Measurements from ENCODE around the gene TBC1D22A. TPM values are rescaled to one million over a fixed set of nuclear protein-coding genes. Genes with fewer than 3 reads are reported as not detected.
A peak's percentile ranks its signal among the peaks of the same experiment; 100 is the strongest.

TBC1D22A gene
- total and polyA plus RNA-seq, 4 experiments from 2014 or later, result 20.6 to 49.2 (median 36.7) TPM

DNA sequence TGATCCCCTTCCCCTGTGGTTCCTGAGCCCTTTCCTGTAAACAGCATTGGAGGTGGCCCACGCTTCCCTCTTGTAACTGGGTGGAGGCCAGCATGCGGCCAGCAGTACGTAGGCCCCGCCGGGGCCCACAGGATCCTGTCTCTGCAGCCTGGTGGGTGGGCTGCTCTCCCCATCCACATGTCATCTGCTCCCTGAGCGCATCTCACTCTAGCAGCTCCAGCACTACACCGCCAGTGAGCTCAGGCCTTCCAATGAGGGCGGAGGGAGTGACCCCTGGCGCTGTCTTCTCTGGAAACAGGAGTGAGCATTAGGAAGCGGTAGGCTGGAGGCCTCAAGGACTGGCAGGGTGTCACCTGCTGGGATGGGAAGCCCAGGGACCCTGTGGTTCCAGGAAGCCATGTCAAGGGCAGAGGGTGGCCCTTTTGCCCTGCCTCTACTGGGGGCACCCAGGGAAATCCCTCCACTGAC lies 363.9 kb downstream of the TBC1D22A start:
- Mint-ChIP-seq H3K9me3 (peaks cover 0 to 3% (median 0%) of the 10 kb centered on the region in 8 donors), H3K4me1 (peaks cover 5 to 21% (median 7%) of the 10 kb centered on the region in 4 donors), H3K36me3 (peaks cover 6 to 10% of the 10 kb centered on the region in 2 donors), H3K4me3 (no peak overlapping the region), H3K27ac (peak overlapping the region in 1 of 7 donors; percentile 43), H3K27me3 (no peaks in the 10 kb centered on the region)
- no peak overlapping the region for H3K4me3 ChIP-seq (ENCODE audit: low read length in 2 of 2)
- DNase-seq, result no peak
- no peak overlapping the region for H3K27ac ChIP-seq (ENCODE audit: low read depth, low read length)
- ChIA-PET CTCF (ENCODE audit: partially characterized antibody) (no interaction called here), POLR2A (ENCODE audit: partially characterized antibody) (no interaction called here)
- intact Hi-C loops (cut with micrococcal nuclease), result no loop called here
- H3K9me3 ChIP-seq (ENCODE audit: control insufficient read depth in 1 of 2, low read length in 2 of 2), result no peaks in the 10 kb centered on the region
- H3K4me1 ChIP-seq (ENCODE audit: insufficient read depth, low read length), result no peaks in the 10 kb centered on the region
- H3K27me3 ChIP-seq (ENCODE audit: insufficient read depth, low read length), result no peaks in the 10 kb centered on the region
- H3K36me3 ChIP-seq (ENCODE audit: insufficient read depth, low read length), result no peaks in the 10 kb centered on the region

GRCh38 chr22:47127441-47127871 lies 365.0 kb downstream of the TBC1D22A start:
- no peak overlapping the region for H3K4me3 Mint-ChIP-seq
- POLR2A ChIA-PET (ENCODE audit: partially characterized antibody), result no interaction called here
- H3K4me1 Mint-ChIP-seq, result peaks cover 5 to 21% (median 7%) of the 10 kb centered on the region in 4 donors
- H3K4me1 ChIP-seq (ENCODE audit: insufficient read depth, low read length), result no peaks in the 10 kb centered on the region
- peaks cover 0 to 3% (median 0%) of the 10 kb centered on the region in 8 donors for H3K9me3 Mint-ChIP-seq
- no peak overlapping the region for H3K27ac ChIP-seq (ENCODE audit: low read depth, low read length)
- no peak for DNase-seq
- H3K27me3 ChIP-seq (ENCODE audit: insufficient read depth, low read length), result no peaks in the 10 kb centered on the region
- no peaks in the 10 kb centered on the region for H3K27me3 Mint-ChIP-seq
- no peak overlapping the region for H3K4me3 ChIP-seq (ENCODE audit: low read length in 2 of 2)
- peaks cover 6 to 10% of the 10 kb centered on the region in 2 donors for H3K36me3 Mint-ChIP-seq
- CTCF ChIA-PET (ENCODE audit: partially characterized antibody), result no interaction called here
- no peaks in the 10 kb centered on the region for H3K9me3 ChIP-seq (ENCODE audit: control insufficient read depth in 1 of 2, low read length in 2 of 2)
- H3K36me3 ChIP-seq (ENCODE audit: insufficient read depth, low read length), result no peaks in the 10 kb centered on the region
- peak overlapping the region in 1 of 7 donors; percentile 9 for H3K27ac Mint-ChIP-seq
- intact Hi-C loops (cut with micrococcal nuclease), result no loop called here

- ChIA-PET CTCF (ENCODE audit: partially characterized antibody) (no interaction called here), POLR2A (ENCODE audit: partially characterized antibody) (no interaction called here)
- no peak overlapping the region for H3K4me3 ChIP-seq (ENCODE audit: low read length in 2 of 2)
- DNase-seq, result no peak
- no peak overlapping the region for H3K27ac ChIP-seq (ENCODE audit: low read depth, low read length)
- H3K27ac Mint-ChIP-seq, result no peak overlapping the region
- intact Hi-C loops (cut with micrococcal nuclease), result no loop called here
- H3K9me3 ChIP-seq (ENCODE audit: control insufficient read depth in 1 of 2, low read length in 2 of 2), result no peaks in the 10 kb centered on the region
- peaks cover 5 to 21% (median 7%) of the 10 kb centered on the region in 4 donors for H3K4me1 Mint-ChIP-seq
- H3K4me3 Mint-ChIP-seq, result no peak overlapping the region
- peaks cover 6 to 10% of the 10 kb centered on the region in 2 donors for H3K36me3 Mint-ChIP-seq
- H3K27me3 Mint-ChIP-seq, result no peaks in the 10 kb centered on the region
- no peaks in the 10 kb centered on the region for H3K27me3 ChIP-seq (ENCODE audit: insufficient read depth, low read length)
- H3K4me1 ChIP-seq (ENCODE audit: insufficient read depth, low read length), result no peaks in the 10 kb centered on the region
- H3K36me3 ChIP-seq (ENCODE audit: insufficient read depth, low read length), result no peaks in the 10 kb centered on the region
- H3K9me3 Mint-ChIP-seq, result peaks cover 0 to 3% (median 0%) of the 10 kb centered on the region in 8 donors
Measured at GRCh38 chr22:47128216-47128615, 365.8 kb downstream of the TBC1D22A start.

- Mint-ChIP-seq H3K9me3 (peaks cover 0 to 3% (median 0%) of the 10 kb centered on the region in 8 donors), H3K4me3 (no peak overlapping the region), H3K36me3 (peaks cover 6 to 10% of the 10 kb centered on the region in 2 donors), H3K27ac (peak overlapping the region in 1 of 7 donors; percentile 23), H3K27me3 (no peaks in the 10 kb centered on the region), H3K4me1 (peaks cover 5 to 18% (median 6%) of the 10 kb centered on the region in 4 donors)
- ChIA-PET CTCF (ENCODE audit: partially characterized antibody) (no interaction called here), POLR2A (ENCODE audit: partially characterized antibody) (no interaction called here)
- H3K36me3 ChIP-seq (ENCODE audit: insufficient read depth, low read length), result no peaks in the 10 kb centered on the region
- DNase-seq, result no peak
- intact Hi-C loops (cut with micrococcal nuclease), result no loop called here
- H3K9me3 ChIP-seq (ENCODE audit: control insufficient read depth in 1 of 2, low read length in 2 of 2), result no peaks in the 10 kb centered on the region
- no peak overlapping the region for H3K4me3 ChIP-seq (ENCODE audit: low read length in 2 of 2)
- H3K27ac ChIP-seq (ENCODE audit: low read depth, low read length), result no peak overlapping the region
- H3K27me3 ChIP-seq (ENCODE audit: insufficient read depth, low read length), result no peaks in the 10 kb centered on the region
- no peaks in the 10 kb centered on the region for H3K4me1 ChIP-seq (ENCODE audit: insufficient read depth, low read length)
Measured at GRCh38 chr22:47128622-47129215, 366.3 kb downstream of the TBC1D22A start.

GRCh38 chr22:47129902-47130635 lies 367.6 kb downstream of the TBC1D22A start:
- no peaks in the 10 kb centered on the region for H3K27me3 ChIP-seq (ENCODE audit: insufficient read depth, low read length)
- H3K36me3 ChIP-seq (ENCODE audit: insufficient read depth, low read length), result no peaks in the 10 kb centered on the region
- H3K4me1 Mint-ChIP-seq, result peaks cover 5 to 17% (median 6%) of the 10 kb centered on the region in 4 donors
- H3K27ac Mint-ChIP-seq, result no peak overlapping the region
- H3K36me3 Mint-ChIP-seq, result peaks cover 7 to 10% of the 10 kb centered on the region in 2 donors
- H3K27ac ChIP-seq (ENCODE audit: low read depth, low read length), result no peak overlapping the region
- intact Hi-C loops (cut with micrococcal nuclease), result no loop called here
- no peaks in the 10 kb centered on the region for H3K9me3 ChIP-seq (ENCODE audit: control insufficient read depth in 1 of 2, low read length in 2 of 2)
- no peak overlapping the region for H3K4me3 ChIP-seq (ENCODE audit: low read length in 2 of 2)
- ChIA-PET POLR2A (ENCODE audit: partially characterized antibody) (no interaction called here), CTCF (ENCODE audit: partially characterized antibody) (no interaction called here)
- no peak overlapping the region for H3K4me3 Mint-ChIP-seq
- DNase-seq, result no peak
- peaks cover 0 to 3% (median 0%) of the 10 kb centered on the region in 8 donors for H3K9me3 Mint-ChIP-seq
- H3K4me1 ChIP-seq (ENCODE audit: insufficient read depth, low read length), result no peaks in the 10 kb centered on the region
- H3K27me3 Mint-ChIP-seq, result no peaks in the 10 kb centered on the region

DNA sequence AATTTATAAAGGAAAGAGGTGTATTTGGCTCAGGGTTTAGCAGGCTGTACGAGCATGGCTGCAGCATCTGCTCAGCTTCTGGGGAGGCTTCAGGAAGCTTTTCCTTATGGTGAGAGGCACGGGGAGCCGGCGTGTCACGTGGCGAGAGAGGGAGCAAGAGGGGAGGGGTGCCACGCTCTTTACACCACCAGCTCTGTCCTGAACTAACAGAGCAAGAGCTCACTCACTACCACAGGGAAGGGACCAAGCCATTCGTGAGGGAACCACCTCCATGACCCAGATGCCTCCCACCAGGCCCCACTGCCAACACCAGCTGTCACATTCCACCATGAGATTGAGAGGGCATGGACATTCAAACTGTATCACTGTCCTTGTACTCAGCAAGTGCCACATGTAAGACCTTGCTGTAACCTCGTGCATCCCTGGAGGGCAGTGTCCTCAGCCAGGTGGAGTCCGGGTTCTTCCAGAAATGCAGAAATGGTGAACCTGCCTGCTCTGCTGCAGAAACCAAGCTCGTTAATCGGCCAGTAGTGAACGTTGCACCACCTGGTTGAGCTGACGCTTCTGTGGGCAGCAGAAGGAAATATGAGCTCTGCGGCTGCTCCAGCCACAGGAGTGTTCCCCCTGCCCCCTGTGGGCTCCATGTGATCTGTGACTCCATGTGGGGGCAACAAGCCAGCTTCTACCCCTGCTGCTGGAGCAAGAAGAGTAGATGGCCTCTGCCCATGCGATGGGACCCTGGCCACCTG lies 368.6 kb downstream of the TBC1D22A start:
- Histone ChIP-seq H3K36me3 (ENCODE audit: insufficient read depth, low read length) (no peaks in the 10 kb centered on the region), H3K27me3 (ENCODE audit: insufficient read depth, low read length) (no peaks in the 10 kb centered on the region), H3K4me1 (ENCODE audit: insufficient read depth, low read length) (no peaks in the 10 kb centered on the region), H3K27ac (ENCODE audit: low read depth, low read length) (no peak overlapping the region), H3K4me3 (ENCODE audit: low read length in 2 of 2) (no peak overlapping the region), H3K9me3 (ENCODE audit: control insufficient read depth in 1 of 2, low read length in 2 of 2) (no peaks in the 10 kb centered on the region)
- intact Hi-C loops (cut with micrococcal nuclease), result no loop called here
- DNase-seq, result peak in 1 of 5 donors; percentile 13
- CTCF ChIA-PET (ENCODE audit: partially characterized antibody), result no interaction called here
- Mint-ChIP-seq H3K4me3 (no peak overlapping the region), H3K4me1 (peaks cover 3 to 13% (median 4%) of the 10 kb centered on the region in 4 donors), H3K36me3 (peaks cover 6 to 10% of the 10 kb centered on the region in 2 donors), H3K9me3 (peaks cover 0 to 3% (median 0%) of the 10 kb centered on the region in 8 donors), H3K27ac (no peak overlapping the region), H3K27me3 (no peaks in the 10 kb centered on the region)
- POLR2A ChIA-PET (ENCODE audit: partially characterized antibody), result no interaction called here

Measured in CD4-positive, alpha-beta memory T cell (primary cell).